ENCODE results near the gene ARPP19. TPM values are rescaled to one million over a fixed set of nuclear protein-coding genes. Genes with fewer than 3 reads are reported as not detected.
"Not testable (repeated sequence)": the region's sequence is repeated elsewhere in the genome, so short reads cannot be mapped to it uniquely, and the experiment has no call there.

ARPP19 gene
- total RNA-seq, 1 experiment from 2014 or later: 164 TPM

GRCh38 chr15:52563501-52564060 is 5.2 kb downstream of the ARPP19 start:
- Histone ChIP-seq H3K27me3 (replicated peaks) (no peaks in the 10 kb centered on the region), H3K27ac (no peak overlapping the region), H3K4me3 (no peak overlapping the region), H3K4me1 (replicated peaks) (peaks cover 33% of the 10 kb centered on the region), H3K9me3 (replicated peaks) (no peaks in the 10 kb centered on the region), H3K36me3 (peaks cover 41% of the 10 kb centered on the region)
- no peak for DNase-seq (ENCODE audit: low read depth in 1 of 2, low spot score in 2 of 2)

- H3K27ac ChIP-seq: no peak overlapping the region
- no peak overlapping the region for H3K4me3 ChIP-seq
- H3K4me1 ChIP-seq (replicated peaks): peaks cover 20% of the 10 kb centered on the region
- no peak for DNase-seq (ENCODE audit: low read depth in 1 of 2, low spot score in 2 of 2)
- no peaks in the 10 kb centered on the region for H3K9me3 ChIP-seq (replicated peaks)
- peaks cover 55% of the 10 kb centered on the region for H3K36me3 ChIP-seq
- no peaks in the 10 kb centered on the region for H3K27me3 ChIP-seq (replicated peaks)
Measured at GRCh38 chr15:52559575-52559974, 9.3 kb downstream of the ARPP19 start.

GRCh38 chr15:52559022-52559421 is 9.8 kb downstream of the ARPP19 start:
- Histone ChIP-seq H3K27ac (no peak overlapping the region), H3K4me3 (no peak overlapping the region), H3K9me3 (replicated peaks) (no peaks in the 10 kb centered on the region), H3K36me3 (peaks cover 57% of the 10 kb centered on the region), H3K27me3 (replicated peaks) (no peaks in the 10 kb centered on the region), H3K4me1 (replicated peaks) (peaks cover 20% of the 10 kb centered on the region)
- no peak for DNase-seq (ENCODE audit: low read depth in 1 of 2, low spot score in 2 of 2)

GRCh38 chr15:52558196-52558595 is 10.6 kb downstream of the ARPP19 start:
- Histone ChIP-seq H3K4me3 (no peak overlapping the region), H3K27me3 (replicated peaks) (no peaks in the 10 kb centered on the region), H3K36me3 (peaks cover 57% of the 10 kb centered on the region), H3K4me1 (replicated peaks) (peaks cover 20% of the 10 kb centered on the region), H3K27ac (peak overlapping the region; percentile 14; the same call in 1 of the 2 replicates), H3K9me3 (replicated peaks) (no peaks in the 10 kb centered on the region)
- peak; percentile 48 to 54 for DNase-seq (ENCODE audit: low read depth in 1 of 2, low spot score in 2 of 2)

- Histone ChIP-seq H3K9me3 (replicated peaks) (no peaks in the 10 kb centered on the region), H3K4me3 (no peak overlapping the region), H3K27ac (0 out of 2 replicates have a peak overlapping the region, but pooled peaks have one; percentile 1), H3K4me1 (replicated peaks) (peaks cover 20% of the 10 kb centered on the region), H3K27me3 (replicated peaks) (no peaks in the 10 kb centered on the region), H3K36me3 (peaks cover 63% of the 10 kb centered on the region)
- DNase-seq (ENCODE audit: low read depth in 1 of 2, low spot score in 2 of 2): no peak
Measured at GRCh38 chr15:52557274-52557641, 11.6 kb downstream of the ARPP19 start.

GRCh38 chr15:52556524-52557273 is 12.1 kb downstream of the ARPP19 start:
- no peak overlapping the region for H3K4me3 ChIP-seq
- H3K36me3 ChIP-seq: peaks cover 67% of the 10 kb centered on the region
- H3K4me1 ChIP-seq (replicated peaks): peaks cover 20% of the 10 kb centered on the region
- no peaks in the 10 kb centered on the region for H3K27me3 ChIP-seq (replicated peaks)
- no peaks in the 10 kb centered on the region for H3K9me3 ChIP-seq (replicated peaks)
- DNase-seq (ENCODE audit: low read depth in 1 of 2, low spot score in 2 of 2): no peak
- 0 out of 2 replicates have a peak overlapping the region, but pooled peaks have one; percentile 1 for H3K27ac ChIP-seq

GRCh38 chr15:52552303-52552702 is 16.5 kb downstream of the ARPP19 start:
- Histone ChIP-seq H3K4me3 (no peak overlapping the region), H3K27me3 (replicated peaks) (no peaks in the 10 kb centered on the region), H3K4me1 (replicated peaks) (no peaks in the 10 kb centered on the region), H3K36me3 (peaks cover 77% of the 10 kb centered on the region), H3K27ac (no peak overlapping the region), H3K9me3 (replicated peaks) (no peaks in the 10 kb centered on the region)
- DNase-seq (ENCODE audit: low read depth in 1 of 2, low spot score in 2 of 2): no peak

GRCh38 chr15:52551762-52552161 is 17.1 kb downstream of the ARPP19 start:
- Histone ChIP-seq H3K4me1 (replicated peaks) (no peaks in the 10 kb centered on the region), H3K27ac (no peak overlapping the region), H3K36me3 (peaks cover 77% of the 10 kb centered on the region), H3K27me3 (replicated peaks) (no peaks in the 10 kb centered on the region), H3K9me3 (replicated peaks) (no peaks in the 10 kb centered on the region), H3K4me3 (no peak overlapping the region)
- DNase-seq (ENCODE audit: low read depth in 1 of 2, low spot score in 2 of 2): no peak

- H3K27me3 ChIP-seq (replicated peaks); H3K4me3 ChIP-seq; H3K9me3 ChIP-seq (replicated peaks); H3K27ac ChIP-seq; DNase-seq (ENCODE audit: low read depth in 1 of 2, low spot score in 2 of 2); H3K4me1 ChIP-seq (replicated peaks): not testable (repeated sequence)
- peaks cover 77% of the 10 kb centered on the region for H3K36me3 ChIP-seq
Measured at GRCh38 chr15:52551186-52551585, 17.6 kb downstream of the ARPP19 start.

- H3K9me3 ChIP-seq (replicated peaks): no peaks in the 10 kb centered on the region
- no peaks in the 10 kb centered on the region for H3K4me1 ChIP-seq (replicated peaks)
- peaks cover 41% of the 10 kb centered on the region for H3K36me3 ChIP-seq
- no peak overlapping the region for H3K27ac ChIP-seq
- no peak overlapping the region for H3K4me3 ChIP-seq
- no peaks in the 10 kb centered on the region for H3K27me3 ChIP-seq (replicated peaks)
- DNase-seq (ENCODE audit: low read depth in 1 of 2, low spot score in 2 of 2): no peak
Measured at GRCh38 chr15:52546031-52546751, 22.6 kb downstream of the ARPP19 start.

GRCh38 chr15:52540374-52541012 is 28.3 kb downstream of the ARPP19 start:
- no peaks in the 10 kb centered on the region for H3K9me3 ChIP-seq (replicated peaks)
- DNase-seq (ENCODE audit: low read depth in 1 of 2, low spot score in 2 of 2): no peak
- H3K36me3 ChIP-seq: peaks cover 2% of the 10 kb centered on the region; the same call in 1 of the 2 replicates
- H3K4me3 ChIP-seq: no peak overlapping the region
- H3K27me3 ChIP-seq (replicated peaks): no peaks in the 10 kb centered on the region
- no peak overlapping the region for H3K27ac ChIP-seq
- no peaks in the 10 kb centered on the region for H3K4me1 ChIP-seq (replicated peaks)

- no peak for DNase-seq (ENCODE audit: low read depth in 1 of 2, low spot score in 2 of 2)
- H3K4me3 ChIP-seq: no peak overlapping the region
- H3K9me3 ChIP-seq (replicated peaks): no peaks in the 10 kb centered on the region
- no peaks in the 10 kb centered on the region for H3K4me1 ChIP-seq (replicated peaks)
- no peaks in the 10 kb centered on the region for H3K27me3 ChIP-seq (replicated peaks)
- no peak overlapping the region for H3K27ac ChIP-seq
- no peaks in the 10 kb centered on the region for H3K36me3 ChIP-seq
Measured at GRCh38 chr15:52537459-52537858, 31.4 kb downstream of the ARPP19 start.

GRCh38 chr15:52532427-52532826 is 36.4 kb downstream of the ARPP19 start:
- Histone ChIP-seq H3K36me3 (peaks cover 4% of the 10 kb centered on the region; the same call in 1 of the 2 replicates), H3K4me3 (no peak overlapping the region), H3K27ac (no peak overlapping the region), H3K9me3 (replicated peaks) (no peaks in the 10 kb centered on the region), H3K4me1 (replicated peaks) (peaks cover 17% of the 10 kb centered on the region), H3K27me3 (replicated peaks) (no peaks in the 10 kb centered on the region)
- DNase-seq (ENCODE audit: low read depth in 1 of 2, low spot score in 2 of 2): no peak

Data from SJSA1 (cell line).